HepG2 (cell line): ENCODE results near the gene MYD88. TPM values are rescaled to one million over a fixed set of nuclear protein-coding genes. Genes with fewer than 3 reads are reported as not detected.

Source experiments
- BRCA1 ChIP-seq: sonication (generic); formaldehyde crosslinking; IDR thresholded peaks from 2 replicates; pipeline ENCODE4 v1.4.0; 2020; ENCODE audit warnings: missing genetic modification reagents
- MEF2D ChIP-seq: sonication (generic); formaldehyde crosslinking; IDR thresholded peaks from 2 replicates; pipeline ENCODE4 v1.5.1; 2020; ENCODE audit warnings: mild to moderate bottlenecking, missing genetic modification reagents
- MXD4 ChIP-seq: IDR thresholded peaks from 2 replicates; pipeline ENCODE4 v1.6.1; 2016; ENCODE audit warnings: mild to moderate bottlenecking, missing biosample characterization, missing genetic modification reagents
- RFX5 ChIP-seq: IDR thresholded peaks from 2 replicates; pipeline ENCODE4 v1.6.1; 2011; ENCODE audit warnings: low read depth, low read length, improper control_type of control experiment
- RFXANK ChIP-seq: IDR thresholded peaks from 2 replicates; pipeline ENCODE4 v1.6.1; 2016
- SIX4 ChIP-seq: sonication (generic); formaldehyde crosslinking; IDR thresholded peaks from 2 replicates; pipeline ENCODE4 v1.4.0; 2020; ENCODE audit warnings: missing genetic modification reagents
- SNAPC2 ChIP-seq: sonication (generic); formaldehyde crosslinking; IDR thresholded peaks from 2 replicates; pipeline ENCODE4 v1.8.1; 2022; ENCODE audit warnings: mild to moderate bottlenecking, missing genetic modification reagents
- SNAPC5 ChIP-seq: sonication (generic); formaldehyde crosslinking; IDR thresholded peaks from 2 replicates; pipeline ENCODE4 v1.8.1; 2023; ENCODE audit warnings: mild to moderate bottlenecking, missing genetic modification reagents, borderline replicate concordance
- ZNF446 ChIP-seq: sonication (generic); formaldehyde crosslinking; IDR thresholded peaks from 2 replicates; pipeline ENCODE4 v1.5.0; 2020; ENCODE audit warnings: mild to moderate bottlenecking, missing genetic modification reagents
- ZNF816 ChIP-seq: sonication (generic); formaldehyde crosslinking; IDR thresholded peaks from 2 replicates; pipeline ENCODE4 v1.8.0; 2022; ENCODE audit warnings: missing genetic modification reagents, mild to moderate bottlenecking, borderline replicate concordance
- ZNF878 ChIP-seq: sonication (generic); formaldehyde crosslinking; IDR thresholded peaks from 2 replicates; pipeline ENCODE4 v1.8.1; 2023; ENCODE audit warnings: mild to moderate bottlenecking, missing genetic modification reagents, moderate library complexity
- ZZZ3 ChIP-seq: sonication (generic); formaldehyde crosslinking; IDR thresholded peaks from 2 replicates; pipeline ENCODE4 v1.4.0; 2020; ENCODE audit warnings: missing genetic modification reagents, mild to moderate bottlenecking, borderline replicate concordance
- polyA plus RNA-seq, 8 experiments: library from polyadenylated mRNA; depleted of rRNA in 3 of 8; stranded (reverse) in 7 of 8; unstranded in 1 of 8; fragments of >200 nt; fragmentation: Illumina TruSeq in 4 of 8; extraction: Trizol in 4 of 8; gene quantifications; 2 replicates each; pipeline versions ENCODE4 v1.2.1 to v1.2.3, GENCODE V29; 2011 to 2016; ENCODE audit warnings: low read depth in 4 of 8, missing spikeins in 1 of 8, mixed read lengths in 1 of 8; ENCODE audit not compliant: insufficient read depth in 1 of 8
- total RNA-seq, 5 experiments: library from RNA; depleted of rRNA; stranded (reverse); fragments of >200 nt; fragmentation: Illumina TruSeq; extraction: Trizol; gene quantifications; 2 replicates each; pipeline ENCODE4 v1.2.3, GENCODE V29; 2016; ENCODE audit warnings: low read depth in 1 of 5
- TF ChIP-seq, protein P1 (sequence below): sonication (generic); formaldehyde crosslinking; IDR thresholded peaks from 2 replicates; pipeline ENCODE4 v1.4.0; 2020; ENCODE audit warnings: missing genetic modification reagents, mild to moderate bottlenecking, borderline replicate concordance
- TF ChIP-seq, protein P2 (sequence below): sonication (generic); formaldehyde crosslinking; IDR thresholded peaks from 2 replicates; pipeline ENCODE4 v1.5.1; 2020; ENCODE audit warnings: missing genetic modification reagents, mild to moderate bottlenecking, borderline replicate concordance
- TF ChIP-seq, protein P3 (sequence below): sonication (generic); formaldehyde crosslinking; IDR thresholded peaks from 2 replicates; pipeline ENCODE4 v1.9.0; 2021; ENCODE audit warnings: mild to moderate bottlenecking, missing genetic modification reagents

Gene MYD88
- total and polyA plus RNA-seq, 2 of the 13 experiments (the other 11 are each of a cell fraction or from before 2014, with no cell fraction given), result 7.6 to 32.7 TPM

DNA sequence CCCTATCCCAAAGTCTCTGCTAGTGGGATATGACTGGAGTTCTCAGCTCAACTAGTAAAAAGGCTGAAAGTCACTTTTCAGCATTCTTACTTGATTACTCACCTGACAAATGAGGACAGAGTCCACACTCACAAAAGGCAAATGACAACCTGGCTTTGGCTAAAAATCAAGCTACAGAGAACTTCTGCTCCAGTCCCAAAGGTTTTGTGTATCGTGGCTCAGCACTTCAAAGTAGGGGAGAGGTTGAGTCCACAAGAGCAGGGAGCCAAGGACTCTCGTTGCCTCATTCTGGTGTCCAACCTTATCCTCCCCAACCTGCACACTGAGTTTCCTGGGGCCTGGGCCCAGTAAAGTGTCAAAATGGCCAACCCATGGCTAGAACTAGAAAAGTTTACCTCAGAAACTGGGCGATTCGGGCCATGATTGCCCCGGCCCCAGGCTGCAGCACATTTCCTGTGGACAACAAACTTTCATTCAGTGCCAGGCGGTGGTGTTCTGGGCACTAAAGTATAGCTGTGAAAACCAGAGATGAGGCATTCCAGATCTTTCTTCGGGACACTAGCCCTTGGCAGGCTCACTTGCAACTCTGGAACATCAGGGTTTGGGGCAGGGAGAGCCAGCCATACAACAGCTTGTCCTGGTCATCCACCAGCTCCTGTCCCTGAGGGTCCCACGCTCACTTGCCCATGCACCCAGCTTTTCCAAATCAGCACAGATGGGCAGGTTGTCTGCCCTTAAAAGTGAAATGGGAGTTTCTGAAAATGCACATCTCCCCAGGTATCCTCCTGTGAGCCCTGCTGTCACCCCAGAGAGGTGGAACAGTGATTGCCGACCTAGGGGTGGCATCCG lies 4.7 kb upstream of the MYD88 start (continued):
- TF ChIP-seq, protein P1, sequence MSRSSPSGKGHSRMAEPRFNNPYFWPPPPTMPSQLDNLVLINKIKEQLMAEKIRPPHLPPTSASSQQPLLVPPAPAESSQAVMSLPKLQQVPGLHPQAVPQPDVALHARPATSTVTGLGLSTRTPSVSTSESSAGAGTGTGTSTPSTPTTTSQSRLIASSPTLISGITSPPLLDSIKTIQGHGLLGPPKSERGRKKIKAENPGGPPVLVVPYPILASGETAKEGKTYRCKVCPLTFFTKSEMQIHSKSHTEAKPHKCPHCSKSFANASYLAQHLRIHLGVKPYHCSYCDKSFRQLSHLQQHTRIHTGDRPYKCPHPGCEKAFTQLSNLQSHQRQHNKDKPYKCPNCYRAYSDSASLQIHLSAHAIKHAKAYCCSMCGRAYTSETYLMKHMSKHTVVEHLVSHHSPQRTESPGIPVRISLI (CRISPR knock-in tag), result peak; percentile 52; the same call in 1 of the 2 replicates
- TF ChIP-seq BRCA1 (CRISPR knock-in tag) (0 out of 2 replicates have a peak, but pooled peaks have one; percentile 46), SIX4 (peak; percentile 34; the same call in 1 of the 2 replicates), ZNF816 (CRISPR knock-in tag) (no peak), MEF2D (CRISPR knock-in tag) (peak; percentile 75), ZZZ3 (CRISPR knock-in tag) (no peak), RFX5 (no peak), ZNF446 (CRISPR knock-in tag) (no peak), ZNF878 (CRISPR knock-in tag) (no peak), MXD4 (CRISPR knock-in tag) (peak; percentile 73), SNAPC2 (peak; percentile 56; the same call in 1 of the 2 replicates), RFXANK (CRISPR knock-in tag) (no peak), SNAPC5 (CRISPR knock-in tag) (0 out of 2 replicates have a peak, but pooled peaks have one; percentile 78)
- TF ChIP-seq, protein P2, sequence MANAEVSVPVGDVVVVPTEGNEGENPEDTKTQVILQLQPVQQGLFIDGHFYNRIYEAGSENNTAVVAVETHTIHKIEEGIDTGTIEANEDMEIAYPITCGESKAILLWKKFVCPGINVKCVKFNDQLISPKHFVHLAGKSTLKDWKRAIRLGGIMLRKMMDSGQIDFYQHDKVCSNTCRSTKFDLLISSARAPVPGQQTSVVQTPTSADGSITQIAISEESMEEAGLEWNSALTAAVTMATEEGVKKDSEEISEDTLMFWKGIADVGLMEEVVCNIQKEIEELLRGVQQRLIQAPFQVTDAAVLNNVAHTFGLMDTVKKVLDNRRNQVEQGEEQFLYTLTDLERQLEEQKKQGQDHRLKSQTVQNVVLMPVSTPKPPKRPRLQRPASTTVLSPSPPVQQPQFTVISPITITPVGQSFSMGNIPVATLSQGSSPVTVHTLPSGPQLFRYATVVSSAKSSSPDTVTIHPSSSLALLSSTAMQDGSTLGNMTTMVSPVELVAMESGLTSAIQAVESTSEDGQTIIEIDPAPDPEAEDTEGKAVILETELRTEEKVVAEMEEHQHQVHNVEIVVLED (CRISPR knock-in tag), result peak; percentile 50; the same call in 1 of the 2 replicates
- TF ChIP-seq, protein P3, sequence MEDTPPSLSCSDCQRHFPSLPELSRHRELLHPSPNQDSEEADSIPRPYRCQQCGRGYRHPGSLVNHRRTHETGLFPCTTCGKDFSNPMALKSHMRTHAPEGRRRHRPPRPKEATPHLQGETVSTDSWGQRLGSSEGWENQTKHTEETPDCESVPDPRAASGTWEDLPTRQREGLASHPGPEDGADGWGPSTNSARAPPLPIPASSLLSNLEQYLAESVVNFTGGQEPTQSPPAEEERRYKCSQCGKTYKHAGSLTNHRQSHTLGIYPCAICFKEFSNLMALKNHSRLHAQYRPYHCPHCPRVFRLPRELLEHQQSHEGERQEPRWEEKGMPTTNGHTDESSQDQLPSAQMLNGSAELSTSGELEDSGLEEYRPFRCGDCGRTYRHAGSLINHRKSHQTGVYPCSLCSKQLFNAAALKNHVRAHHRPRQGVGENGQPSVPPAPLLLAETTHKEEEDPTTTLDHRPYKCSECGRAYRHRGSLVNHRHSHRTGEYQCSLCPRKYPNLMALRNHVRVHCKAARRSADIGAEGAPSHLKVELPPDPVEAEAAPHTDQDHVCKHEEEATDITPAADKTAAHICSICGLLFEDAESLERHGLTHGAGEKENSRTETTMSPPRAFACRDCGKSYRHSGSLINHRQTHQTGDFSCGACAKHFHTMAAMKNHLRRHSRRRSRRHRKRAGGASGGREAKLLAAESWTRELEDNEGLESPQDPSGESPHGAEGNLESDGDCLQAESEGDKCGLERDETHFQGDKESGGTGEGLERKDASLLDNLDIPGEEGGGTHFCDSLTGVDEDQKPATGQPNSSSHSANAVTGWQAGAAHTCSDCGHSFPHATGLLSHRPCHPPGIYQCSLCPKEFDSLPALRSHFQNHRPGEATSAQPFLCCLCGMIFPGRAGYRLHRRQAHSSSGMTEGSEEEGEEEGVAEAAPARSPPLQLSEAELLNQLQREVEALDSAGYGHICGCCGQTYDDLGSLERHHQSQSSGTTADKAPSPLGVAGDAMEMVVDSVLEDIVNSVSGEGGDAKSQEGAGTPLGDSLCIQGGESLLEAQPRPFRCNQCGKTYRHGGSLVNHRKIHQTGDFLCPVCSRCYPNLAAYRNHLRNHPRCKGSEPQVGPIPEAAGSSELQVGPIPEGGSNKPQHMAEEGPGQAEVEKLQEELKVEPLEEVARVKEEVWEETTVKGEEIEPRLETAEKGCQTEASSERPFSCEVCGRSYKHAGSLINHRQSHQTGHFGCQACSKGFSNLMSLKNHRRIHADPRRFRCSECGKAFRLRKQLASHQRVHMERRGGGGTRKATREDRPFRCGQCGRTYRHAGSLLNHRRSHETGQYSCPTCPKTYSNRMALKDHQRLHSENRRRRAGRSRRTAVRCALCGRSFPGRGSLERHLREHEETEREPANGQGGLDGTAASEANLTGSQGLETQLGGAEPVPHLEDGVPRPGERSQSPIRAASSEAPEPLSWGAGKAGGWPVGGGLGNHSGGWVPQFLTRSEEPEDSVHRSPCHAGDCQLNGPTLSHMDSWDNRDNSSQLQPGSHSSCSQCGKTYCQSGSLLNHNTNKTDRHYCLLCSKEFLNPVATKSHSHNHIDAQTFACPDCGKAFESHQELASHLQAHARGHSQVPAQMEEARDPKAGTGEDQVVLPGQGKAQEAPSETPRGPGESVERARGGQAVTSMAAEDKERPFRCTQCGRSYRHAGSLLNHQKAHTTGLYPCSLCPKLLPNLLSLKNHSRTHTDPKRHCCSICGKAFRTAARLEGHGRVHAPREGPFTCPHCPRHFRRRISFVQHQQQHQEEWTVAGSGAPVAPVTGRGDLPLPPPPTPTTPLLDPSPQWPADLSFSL (CRISPR knock-in tag), result peak; percentile 90
